ENCODE measurements around the gene CYBC1. TPM values are rescaled to one million over a fixed set of nuclear protein-coding genes. Genes with fewer than 3 reads are reported as not detected.
"Not testable (repeated sequence)": the region's sequence is repeated elsewhere in the genome, so short reads cannot be mapped to it uniquely, and the experiment has no call there.

Gene CYBC1
- total RNA-seq, 1 donor from 2014 or later, result 115 TPM

GRCh38 chr17:82464567-82464929 lies 14.0 kb upstream of the CYBC1 start:
- no peak for DNase-seq (ENCODE audit: low read depth, low spot score)
- no peaks in the 10 kb centered on the region for H3K27me3 Mint-ChIP-seq (ENCODE audit: low read depth)
- peaks cover 9% of the 10 kb centered on the region for H3K36me3 Mint-ChIP-seq (ENCODE audit: low read depth)
- no peak overlapping the region for H3K27ac Mint-ChIP-seq (ENCODE audit: unreplicated experiment)
- no peak overlapping the region for H3K4me3 Mint-ChIP-seq
- TF ChIP-seq CTCF (conservative IDR thresholded peaks at IDR 0.05), result no peak
- no peaks in the 10 kb centered on the region for H3K9me3 Mint-ChIP-seq
- peaks cover under 1% of the 10 kb centered on the region for H3K4me1 Mint-ChIP-seq

GRCh38 chr17:82463925-82464566 lies 13.5 kb upstream of the CYBC1 start:
- Mint-ChIP-seq H3K9me3 (no peaks in the 10 kb centered on the region), H3K27me3 (ENCODE audit: low read depth) (no peaks in the 10 kb centered on the region), H3K27ac (ENCODE audit: unreplicated experiment) (peak overlapping the region; percentile 81), H3K4me1 (peaks cover 5% of the 10 kb centered on the region), H3K36me3 (ENCODE audit: low read depth) (peaks cover 9% of the 10 kb centered on the region), H3K4me3 (peak overlapping the region; percentile 54)
- no peak for DNase-seq (ENCODE audit: low read depth, low spot score)
- TF ChIP-seq CTCF (conservative IDR thresholded peaks at IDR 0.05), result no peak

- H3K9me3 Mint-ChIP-seq, result no peaks in the 10 kb centered on the region
- H3K27me3 Mint-ChIP-seq (ENCODE audit: low read depth), result no peaks in the 10 kb centered on the region
- H3K27ac Mint-ChIP-seq (ENCODE audit: unreplicated experiment), result peak overlapping the region; percentile 81
- TF ChIP-seq CTCF (conservative IDR thresholded peaks at IDR 0.05), result no peak
- peaks cover 5% of the 10 kb centered on the region for H3K36me3 Mint-ChIP-seq (ENCODE audit: low read depth)
- peak overlapping the region; percentile 54 for H3K4me3 Mint-ChIP-seq
- DNase-seq (ENCODE audit: low read depth, low spot score), result no peak
- H3K4me1 Mint-ChIP-seq, result peaks cover 5% of the 10 kb centered on the region
Observed at GRCh38 chr17:82463391-82463790, 12.8 kb upstream of the CYBC1 start.

DNA sequence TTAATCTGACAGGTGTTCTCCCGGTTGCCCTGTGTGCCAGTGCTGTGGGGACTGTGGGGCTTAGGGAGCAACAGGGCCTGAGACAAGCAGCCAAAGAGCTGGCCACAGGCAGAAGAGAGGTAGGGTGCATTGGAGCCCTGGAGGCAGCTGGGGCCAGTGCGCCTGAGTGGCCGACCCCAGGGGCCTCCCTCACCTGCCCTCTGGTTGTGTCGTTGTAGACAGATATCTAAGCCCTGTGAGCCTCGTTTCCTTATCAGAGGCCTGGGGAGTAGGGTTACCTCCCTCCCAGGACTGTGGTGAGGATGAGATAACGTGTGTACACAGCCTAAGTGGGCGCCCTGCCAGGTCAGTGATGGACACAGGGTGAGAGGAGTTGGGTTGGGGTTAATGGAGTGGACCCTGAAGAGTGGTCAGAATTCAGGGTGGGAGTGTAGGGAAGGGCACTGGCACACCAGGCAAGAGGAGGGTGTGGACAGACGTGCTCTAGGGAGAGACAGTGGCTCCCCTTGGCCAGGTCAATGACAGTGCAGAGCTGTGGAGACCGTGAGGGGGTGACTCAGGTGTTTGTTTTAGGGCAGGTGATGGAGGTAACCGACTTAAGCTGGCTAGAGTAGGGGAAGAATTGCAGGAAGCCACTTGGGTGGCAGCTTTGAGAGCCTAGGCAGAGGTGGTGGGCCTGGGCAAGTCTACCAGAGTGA lies 11.4 kb upstream of the CYBC1 start:
- Mint-ChIP-seq H3K4me1 (peaks cover 16% of the 10 kb centered on the region), H3K27me3 (ENCODE audit: low read depth) (no peaks in the 10 kb centered on the region), H3K36me3 (ENCODE audit: low read depth) (peaks cover 8% of the 10 kb centered on the region), H3K27ac (ENCODE audit: unreplicated experiment) (no peak overlapping the region), H3K4me3 (peak overlapping the region; percentile 49), H3K9me3 (peaks cover 3% of the 10 kb centered on the region)
- TF ChIP-seq CTCF (conservative IDR thresholded peaks at IDR 0.05), result no peak
- no peak for DNase-seq (ENCODE audit: low read depth, low spot score)

GRCh38 chr17:82459936-82460335 lies 9.4 kb upstream of the CYBC1 start:
- Mint-ChIP-seq H3K4me3 (peak overlapping the region; percentile 95), H3K4me1 (peaks cover 17% of the 10 kb centered on the region)
- H3K27ac Mint-ChIP-seq (ENCODE audit: unreplicated experiment); H3K9me3 Mint-ChIP-seq; H3K27me3 Mint-ChIP-seq (ENCODE audit: low read depth); H3K36me3 Mint-ChIP-seq (ENCODE audit: low read depth); DNase-seq (ENCODE audit: low read depth, low spot score): not testable (repeated sequence)

DNA sequence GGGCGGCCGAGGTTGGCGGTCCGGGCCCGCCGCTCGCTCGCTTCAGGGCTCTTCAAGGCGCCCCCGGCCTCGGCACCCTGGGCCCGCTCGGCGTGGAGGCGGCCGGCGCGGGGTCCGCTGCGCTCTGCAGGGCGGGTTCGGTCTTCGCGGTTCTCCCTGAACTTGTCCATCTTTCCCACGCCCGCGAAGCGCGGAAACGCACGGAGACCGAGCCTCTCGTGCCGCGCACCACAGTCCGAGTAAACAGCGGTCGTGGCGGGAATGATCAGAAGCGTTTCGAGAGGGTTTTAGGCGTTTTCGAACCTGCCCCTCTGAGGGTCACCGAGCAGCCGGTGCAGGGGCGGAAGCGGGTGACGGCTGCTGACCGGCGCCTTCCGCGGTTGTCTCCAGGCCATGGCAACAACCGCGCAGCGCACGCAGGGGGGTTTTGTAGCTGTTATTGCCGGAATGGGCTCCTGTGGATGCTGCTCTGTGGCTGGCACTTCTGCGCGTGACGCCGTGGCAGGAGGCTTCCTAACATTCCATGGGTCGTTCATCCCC lies 8.4 kb upstream of the CYBC1 start:
- H3K27ac Mint-ChIP-seq (ENCODE audit: unreplicated experiment), result peak overlapping the region; percentile 83
- H3K9me3 Mint-ChIP-seq, result peaks cover 3% of the 10 kb centered on the region
- DNase-seq (ENCODE audit: low read depth, low spot score), result peak; percentile 22
- H3K27me3 Mint-ChIP-seq (ENCODE audit: low read depth), result no peaks in the 10 kb centered on the region
- H3K36me3 Mint-ChIP-seq (ENCODE audit: low read depth), result peaks cover 6% of the 10 kb centered on the region
- peak overlapping the region; percentile 95 for H3K4me3 Mint-ChIP-seq
- peaks cover 17% of the 10 kb centered on the region for H3K4me1 Mint-ChIP-seq
- no peak for TF ChIP-seq CTCF (conservative IDR thresholded peaks at IDR 0.05)
